H9 (cell line): Measurements from ENCODE around the gene SRGAP2C. TPM values are rescaled to one million over a fixed set of nuclear protein-coding genes. Genes with fewer than 3 reads are reported as not detected.
"Not testable (repeated sequence)": the region's sequence is repeated elsewhere in the genome, so short reads cannot be mapped to it uniquely, and the experiment has no call there.

Experiments
- DNase-seq: peaks from one replicate; pipeline ENCODE4 v3.0.0-alpha.2; 2017
- H2AFZ ChIP-seq: one replicate; pipeline ENCODE4 v1.6.1; 2013; ENCODE audit warnings: mild to moderate bottlenecking, low read length, control low read depth, moderate library complexity
- H2AK5ac ChIP-seq: 2 replicates; pipeline ENCODE4 v1.6.1; 2013; ENCODE audit warnings: low read length, control low read depth, mixed read lengths; ENCODE audit not compliant: insufficient read length
- H2BK120ac ChIP-seq: one replicate; pipeline ENCODE4 v1.6.1; 2013; ENCODE audit warnings: low read depth, mild to moderate bottlenecking, low read length, control low read depth, inconsistent platforms; ENCODE audit not compliant: poor library complexity, severe bottlenecking
- H2BK12ac ChIP-seq: 2 replicates; pipeline ENCODE4 v1.6.1; 2013; ENCODE audit warnings: low read length, control low read depth, mixed read lengths, low read depth; ENCODE audit not compliant: insufficient read length
- H2BK15ac ChIP-seq: 2 replicates; pipeline ENCODE4 v1.6.1; 2013; ENCODE audit warnings: low read depth, low read length, control low read depth
- H2BK20ac ChIP-seq: one replicate; pipeline ENCODE4 v1.6.1; 2013; ENCODE audit warnings: low read depth, mild to moderate bottlenecking, low read length, control low read depth, inconsistent platforms; ENCODE audit not compliant: poor library complexity, severe bottlenecking
- H2BK5ac ChIP-seq: 2 replicates; pipeline ENCODE4 v1.6.1; 2013; ENCODE audit warnings: low read length, control low read depth, mixed read lengths; ENCODE audit not compliant: insufficient read length
- H3K14ac ChIP-seq: 2 replicates; pipeline ENCODE4 v1.6.1; 2013; ENCODE audit warnings: low read length, control low read depth; ENCODE audit not compliant: insufficient read depth
- H3K18ac ChIP-seq: 2 replicates; pipeline ENCODE4 v1.6.1; 2013; ENCODE audit warnings: low read depth, mild to moderate bottlenecking, mixed read lengths, low read length, control low read depth; ENCODE audit not compliant: insufficient read length
- H3K23ac ChIP-seq: 2 replicates; pipeline ENCODE4 v1.6.1; 2013; ENCODE audit warnings: low read length, control low read depth, mixed read lengths, low read depth; ENCODE audit not compliant: insufficient read length
- H3K23me2 ChIP-seq: 2 replicates; pipeline ENCODE4 v1.6.1; 2013; ENCODE audit warnings: low read depth, mild to moderate bottlenecking, mixed read lengths, low read length, control low read depth; ENCODE audit not compliant: insufficient read length, poor library complexity, severe bottlenecking
- H3K27ac ChIP-seq: 2 replicates; pipeline ENCODE4 v1.5.1; 2013; ENCODE audit warnings: low read length, control low read depth, mixed read lengths, low read depth; ENCODE audit not compliant: insufficient read length
- H3K27me3 ChIP-seq: 2 replicates; pipeline ENCODE4 v1.6.1; 2013; ENCODE audit warnings: low read length, control low read depth, inconsistent platforms; ENCODE audit not compliant: insufficient read depth
- H3K4ac ChIP-seq: 2 replicates; pipeline ENCODE4 v1.6.1; 2013; ENCODE audit warnings: low read depth, mild to moderate bottlenecking, control low read depth, inconsistent platforms, low read length, moderate library complexity
- H3K4me1 ChIP-seq: 2 replicates; pipeline ENCODE4 v1.6.1; 2013; ENCODE audit warnings: low read length, control low read depth, inconsistent platforms; ENCODE audit not compliant: insufficient read depth
- H3K4me2 ChIP-seq: 2 replicates; pipeline ENCODE4 v1.6.1; 2013; ENCODE audit warnings: low read length, control low read depth, mixed read lengths; ENCODE audit not compliant: insufficient read length, insufficient read depth
- H3K56ac ChIP-seq: 2 replicates; pipeline ENCODE4 v1.6.1; 2013; ENCODE audit warnings: low read depth, mild to moderate bottlenecking, mixed read lengths, low read length, control low read depth; ENCODE audit not compliant: insufficient read length
- H3K79me1 ChIP-seq: 2 replicates; pipeline ENCODE4 v1.6.1; 2013; ENCODE audit warnings: low read depth, mild to moderate bottlenecking, moderate library complexity, low read length, control low read depth, inconsistent platforms; ENCODE audit not compliant: insufficient read depth, poor library complexity, severe bottlenecking
- H3K79me2 ChIP-seq: 2 replicates; pipeline ENCODE4 v1.6.1; 2013; ENCODE audit warnings: low read length, control low read depth, inconsistent platforms; ENCODE audit not compliant: insufficient read depth
- H3K9ac ChIP-seq: 2 replicates; pipeline ENCODE4 v1.6.1; 2013; ENCODE audit warnings: low read length, control low read depth, mixed read lengths; ENCODE audit not compliant: insufficient read length; ENCODE audit errors: extremely low read depth
- H3K9me3 ChIP-seq: one replicate; pipeline ENCODE4 v1.6.1; 2013; ENCODE audit warnings: low read depth, low read length, inconsistent platforms; ENCODE audit not compliant: control insufficient read depth
- H3T11ph ChIP-seq: one replicate; pipeline ENCODE4 v1.6.1; 2013; ENCODE audit warnings: mild to moderate bottlenecking, low read length, control low read depth, inconsistent platforms
- H4K20me1 ChIP-seq: one replicate; pipeline ENCODE4 v1.6.1; 2013; ENCODE audit not compliant: control insufficient read depth, insufficient read length, insufficient read depth
- H4K5ac ChIP-seq: 2 replicates; pipeline ENCODE4 v1.6.1; 2013; ENCODE audit warnings: low read depth, mild to moderate bottlenecking, mixed read lengths, low read length, control low read depth; ENCODE audit not compliant: insufficient read length
- H4K8ac ChIP-seq: replicated peaks from 2 replicates; pipeline ENCODE4 v1.6.1; 2013; ENCODE audit warnings: low read length, control low read depth, mixed read lengths, low read depth; ENCODE audit not compliant: insufficient read length
- H4K91ac ChIP-seq: 2 replicates; pipeline ENCODE4 v1.6.1; 2013; ENCODE audit warnings: low read depth, mild to moderate bottlenecking, moderate library complexity, mixed read lengths, low read length, control low read depth; ENCODE audit not compliant: insufficient read length
- H3K27ac Mint-ChIP-seq, 3 experiments: 2 replicates in 2 of 3; 3 replicates in 1 of 3; pipeline ENCODE4 v1.8.0; 2020 to 2021; ENCODE audit warnings: mixed read lengths in 3 of 3, mild to moderate bottlenecking in 1 of 3, moderate library complexity in 1 of 3
- H3K27me3 Mint-ChIP-seq: 2 replicates; pipeline ENCODE4 v1.8.0; 2021; ENCODE audit warnings: low read depth, mild to moderate bottlenecking, moderate library complexity, mixed read lengths
- H3K36me3 Mint-ChIP-seq, 3 experiments: 2 replicates in 2 of 3; 3 replicates in 1 of 3; pipeline ENCODE4 v1.8.0; 2020 to 2021; ENCODE audit warnings: low read depth in 3 of 3, mixed read lengths in 3 of 3; ENCODE audit not compliant: insufficient read depth in 1 of 3
- H3K4me1 Mint-ChIP-seq, 2 experiments: 2 replicates each; pipeline ENCODE4 v1.8.0; 2020; ENCODE audit warnings: mixed read lengths in 2 of 2
- H3K4me3 Mint-ChIP-seq, 2 experiments: 2 replicates in 1 of 2; 3 replicates in 1 of 2; pipeline ENCODE4 v1.8.0; 2020 to 2021; ENCODE audit warnings: mild to moderate bottlenecking in 2 of 2, mixed read lengths in 2 of 2, moderate library complexity in 1 of 2
- H3K9me3 Mint-ChIP-seq, 2 experiments: 2 replicates in 1 of 2; 3 replicates in 1 of 2; pipeline ENCODE4 v1.8.0; 2020; ENCODE audit warnings: mild to moderate bottlenecking in 2 of 2, mixed read lengths in 2 of 2, moderate library complexity in 1 of 2
- WGBS: extraction: QIAGEN DNeasy Blood & Tissue Kit; methylation state at CpG from one replicate; pipeline ENCODE4 v1.1.7; 2013; ENCODE audit warnings: missing lambda C conversion rate, low lambda C conversion rate, mixed read lengths; ENCODE audit not compliant: insufficient read length; ENCODE audit errors: extremely low coverage; 5-methylcytosine and 5-hydroxymethylcytosine counted together
- total RNA-seq: library from RNA; stranded (reverse); gene quantifications from 2 replicates; pipeline ENCODE4 v1.2.1, GENCODE V29; 2021

Gene SRGAP2C
- total RNA-seq, 1 experiment from 2014 or later = 16.5 TPM

DNA sequence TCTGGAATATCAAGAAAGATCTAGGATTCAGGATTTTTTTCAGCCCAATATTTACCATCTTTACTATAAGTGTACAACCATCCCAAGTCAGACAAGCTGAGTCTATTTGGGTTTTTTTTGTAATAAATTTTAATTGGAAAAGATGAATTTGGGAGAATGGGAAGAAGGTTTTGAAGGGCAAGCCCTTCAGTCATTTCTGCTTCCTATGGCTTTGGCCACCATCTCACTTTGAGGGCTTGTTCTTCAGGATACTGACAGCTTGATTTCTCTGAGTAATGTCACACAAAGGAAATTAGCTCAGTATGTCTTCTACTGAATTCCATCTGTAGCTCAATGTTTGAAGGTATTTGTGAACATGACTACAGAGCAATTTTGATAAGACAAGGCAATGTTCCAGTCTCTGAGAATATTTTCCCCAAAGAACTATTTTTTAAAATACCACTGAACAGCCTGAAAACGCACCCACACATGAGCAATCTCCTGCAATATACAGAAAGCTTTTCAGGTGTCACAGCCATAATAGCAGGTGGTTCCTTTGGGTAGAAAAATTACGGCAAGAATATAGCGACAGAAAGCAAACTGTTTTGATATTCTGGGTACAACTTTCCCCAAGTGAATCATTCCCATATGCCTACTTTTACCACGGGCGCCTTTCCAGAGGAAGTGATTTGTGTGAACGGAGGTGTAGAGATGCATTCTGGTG, 23.4 kb upstream of the SRGAP2C start:
- not testable (repeated sequence) for H2BK12ac ChIP-seq, H4K20me1 ChIP-seq, H2BK15ac ChIP-seq, H3K18ac ChIP-seq, H2AFZ ChIP-seq, H4K5ac ChIP-seq, H3K4me1 Mint-ChIP-seq, H3K23me2 ChIP-seq, H2BK120ac ChIP-seq, H3K4me2 ChIP-seq, H2BK20ac ChIP-seq, H3K56ac ChIP-seq, H3K27me3 ChIP-seq, H3T11ph ChIP-seq, H3K4ac ChIP-seq, H3K36me3 Mint-ChIP-seq, H2BK5ac ChIP-seq, H3K4me3 Mint-ChIP-seq, H3K9me3 ChIP-seq, H3K79me2 ChIP-seq, DNase-seq, H3K23ac ChIP-seq, H4K91ac ChIP-seq, H3K9me3 Mint-ChIP-seq, H2AK5ac ChIP-seq, H3K79me1 ChIP-seq, H3K27ac Mint-ChIP-seq, H3K14ac ChIP-seq, H3K27me3 Mint-ChIP-seq, H3K9ac ChIP-seq, H3K4me1 ChIP-seq, H4K8ac ChIP-seq, H3K27ac ChIP-seq
- WGBS = no CpG with 5 or more reads among the region's 6 CpGs

- no CpG with 5 or more reads among the region's 5 CpGs for WGBS
- not testable (repeated sequence) for H2AK5ac ChIP-seq, H3K27me3 ChIP-seq, H3K27me3 Mint-ChIP-seq, H2AFZ ChIP-seq, H3K14ac ChIP-seq, H4K91ac ChIP-seq, H3K4me2 ChIP-seq, H3T11ph ChIP-seq, H4K20me1 ChIP-seq, H3K4me3 Mint-ChIP-seq, H3K4me1 Mint-ChIP-seq, H3K36me3 Mint-ChIP-seq, H2BK5ac ChIP-seq, H3K23me2 ChIP-seq, H3K27ac Mint-ChIP-seq, H3K9ac ChIP-seq, H3K9me3 Mint-ChIP-seq, H2BK20ac ChIP-seq, H4K8ac ChIP-seq, H3K18ac ChIP-seq, H3K79me2 ChIP-seq, H3K4me1 ChIP-seq, H2BK15ac ChIP-seq, H3K27ac ChIP-seq, H4K5ac ChIP-seq, H2BK120ac ChIP-seq, H3K9me3 ChIP-seq, H3K56ac ChIP-seq, H3K23ac ChIP-seq, H3K79me1 ChIP-seq, H3K4ac ChIP-seq, H2BK12ac ChIP-seq, DNase-seq
Measured at GRCh38 chr1:121163850-121164757, 20.7 kb upstream of the SRGAP2C start.
